ENCODE results near the gene SMARCA4.
A peak's percentile ranks its signal among the peaks of the same experiment; 100 is the strongest.

SMARCA4 gene

DNA sequence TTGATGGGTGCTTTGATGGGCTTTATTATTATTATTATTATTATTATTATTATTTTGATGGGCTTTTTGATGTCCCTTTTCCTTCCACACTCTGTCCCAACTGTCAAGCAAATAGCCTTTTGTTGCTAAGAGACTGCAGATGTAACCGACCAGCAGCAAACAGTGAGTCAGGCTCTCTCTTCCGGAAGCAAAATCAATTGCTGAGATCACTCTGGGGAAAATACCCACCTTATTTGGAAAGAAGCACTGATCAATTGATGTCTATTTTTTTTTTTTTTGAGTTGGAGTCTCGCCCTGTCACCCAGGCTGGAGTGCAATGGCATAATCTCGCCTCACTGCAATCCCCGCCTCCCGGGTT lies 131.3 kb downstream of the SMARCA4 start:
- H2BK120ac ChIP-seq (ENCODE audit: insufficient read depth, low read length, poor library complexity), result no peak overlapping the region
- WGBS (ENCODE audit: extremely low coverage, insufficient coverage, insufficient read length), result no CpG with 5 or more reads among the region's 6 CpGs
- no peak overlapping the region for H3K23ac ChIP-seq (ENCODE audit: low read length)
- DNase-seq, result peak; percentile 73 to 88
- H4K8ac ChIP-seq (ENCODE audit: low read depth, low read length), result no peak overlapping the region
- H3K4me3 ChIP-seq (ENCODE audit: low read depth, low read length), result no peak overlapping the region
- peaks cover 46% of the 10 kb centered on the region for H3K79me2 ChIP-seq (ENCODE audit: control insufficient read depth, insufficient read depth, low read length, poor library complexity)
- no peaks in the 10 kb centered on the region for H3K9me3 ChIP-seq (ENCODE audit: insufficient read depth, low read depth, low read length)
- peaks cover 26% of the 10 kb centered on the region for H3K79me1 ChIP-seq (ENCODE audit: low read length)
- no peak overlapping the region for H4K91ac ChIP-seq (ENCODE audit: low read depth, low read length)
- H2BK5ac ChIP-seq (ENCODE audit: low read depth, low read length, poor library complexity), result no peak overlapping the region
- H3K4ac ChIP-seq (ENCODE audit: low read depth, low read length), result no peak overlapping the region
- no peak overlapping the region for H4K12ac ChIP-seq (ENCODE audit: low read depth, low read length)
- H2BK12ac ChIP-seq (ENCODE audit: low read length), result no peak overlapping the region
- H2AFZ ChIP-seq (ENCODE audit: insufficient read depth, low read length, poor library complexity), result no peak overlapping the region
- no peaks in the 10 kb centered on the region for H3K27me3 ChIP-seq (ENCODE audit: insufficient read depth, low read length)
- no peak overlapping the region for H2AK5ac ChIP-seq (ENCODE audit: low read length)
- no peak overlapping the region for H3K18ac ChIP-seq (ENCODE audit: low read length)
- H3K14ac ChIP-seq (ENCODE audit: low read length), result no peak overlapping the region
- no peak overlapping the region for H3K27ac ChIP-seq (ENCODE audit: low read depth, low read length)
- no peak overlapping the region for H3K9ac ChIP-seq (ENCODE audit: low read length)
- H3K4me2 ChIP-seq (ENCODE audit: low read length), result peak overlapping the region; percentile 93
- H3K36me3 ChIP-seq (ENCODE audit: control insufficient read depth in 1 of 2, insufficient read depth in 2 of 2, low read length in 2 of 2), result peaks cover 27 to 37% of the 10 kb centered on the region in 2 experiments
- H3K4me1 ChIP-seq (ENCODE audit: control insufficient read depth in 1 of 2, insufficient read depth in 2 of 2, low read length in 2 of 2), result peaks cover 9 to 19% of the 10 kb centered on the region in 2 experiments

DNA sequence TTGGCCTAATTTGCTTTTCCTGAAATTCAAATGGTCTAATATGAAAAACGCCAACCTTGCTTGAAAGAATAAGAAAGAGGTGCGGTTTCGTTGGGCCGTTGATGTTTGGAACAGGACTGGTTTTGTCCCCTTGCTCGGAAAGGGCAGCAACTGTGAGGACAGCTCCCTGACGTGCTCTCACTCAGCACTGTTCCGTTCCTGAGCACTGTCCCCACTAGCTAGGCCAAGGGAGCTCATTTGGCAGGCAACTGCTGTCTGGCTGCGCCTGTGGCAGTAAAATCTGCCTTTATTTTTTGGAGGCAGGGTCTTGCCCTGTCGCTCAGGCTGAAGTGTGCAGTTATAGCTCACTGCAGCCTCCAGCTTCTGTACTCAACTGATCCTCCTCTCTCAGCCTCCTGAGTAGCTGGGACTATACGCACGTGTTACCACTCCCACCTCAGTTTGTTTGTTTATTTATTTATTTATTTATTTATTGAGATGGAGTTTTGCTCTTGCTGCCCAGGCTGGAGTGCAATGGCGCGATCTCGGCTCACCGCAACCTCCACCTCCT lies 132.9 kb downstream of the SMARCA4 start:
- DNase-seq, result peak in 1 of 2 donors; percentile 43
- Histone ChIP-seq H3K27ac (ENCODE audit: low read depth, low read length) (no peak overlapping the region), H3K4me1 (ENCODE audit: control insufficient read depth in 1 of 2, insufficient read depth in 2 of 2, low read length in 2 of 2) (peaks cover 6 to 16% of the 10 kb centered on the region in 2 experiments), H2AK5ac (ENCODE audit: low read length) (no peak overlapping the region), H3K4me2 (ENCODE audit: low read length) (no peak overlapping the region), H3K23ac (ENCODE audit: low read length) (no peak overlapping the region), H4K91ac (ENCODE audit: low read depth, low read length) (no peak overlapping the region), H3K4ac (ENCODE audit: low read depth, low read length) (peak overlapping the region; percentile 54), H2BK12ac (ENCODE audit: low read length) (no peak overlapping the region), H2BK120ac (ENCODE audit: insufficient read depth, low read length, poor library complexity) (no peak overlapping the region), H4K8ac (ENCODE audit: low read depth, low read length) (no peak overlapping the region), H2AFZ (ENCODE audit: insufficient read depth, low read length, poor library complexity) (no peak overlapping the region), H3K4me3 (ENCODE audit: low read depth, low read length) (no peak overlapping the region), H3K27me3 (ENCODE audit: insufficient read depth, low read length) (no peaks in the 10 kb centered on the region), H3K18ac (ENCODE audit: low read length) (no peak overlapping the region), H3K79me2 (ENCODE audit: control insufficient read depth, insufficient read depth, low read length, poor library complexity) (peaks cover 47% of the 10 kb centered on the region), H4K12ac (ENCODE audit: low read depth, low read length) (no peak overlapping the region), H3K79me1 (ENCODE audit: low read length) (peaks cover 17% of the 10 kb centered on the region), H3K14ac (ENCODE audit: low read length) (no peak overlapping the region), H3K9me3 (ENCODE audit: insufficient read depth, low read depth, low read length) (no peaks in the 10 kb centered on the region), H3K9ac (ENCODE audit: low read length) (no peak overlapping the region), H3K36me3 (ENCODE audit: control insufficient read depth in 1 of 2, insufficient read depth in 2 of 2, low read length in 2 of 2) (peaks cover 34 to 50% of the 10 kb centered on the region in 2 experiments), H2BK5ac (ENCODE audit: low read depth, low read length, poor library complexity) (no peak overlapping the region)
- WGBS (ENCODE audit: extremely low coverage, insufficient coverage, insufficient read length), result no CpG with 5 or more reads among the region's 15 CpGs

DNA sequence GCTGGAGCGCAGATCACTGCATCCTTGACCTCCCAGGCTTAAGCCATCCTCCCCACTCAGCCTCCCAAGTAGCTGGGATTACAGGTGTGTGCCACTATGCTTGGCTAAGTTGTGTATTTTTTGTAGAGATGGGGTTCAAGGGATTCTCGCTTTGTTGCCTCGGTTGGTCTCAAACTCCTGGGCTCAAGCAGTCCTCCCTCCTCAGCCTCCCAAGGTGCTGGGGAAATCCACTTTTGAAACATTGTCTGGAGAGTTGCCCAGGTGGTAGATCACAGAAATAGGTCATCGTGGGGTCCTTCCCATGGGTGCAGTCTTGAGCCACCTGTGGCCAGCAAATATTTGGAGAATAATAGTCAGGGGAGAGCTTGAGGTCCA lies 133.7 kb downstream of the SMARCA4 start:
- Histone ChIP-seq H3K4me1 (ENCODE audit: control insufficient read depth in 1 of 2, insufficient read depth in 2 of 2, low read length in 2 of 2) (peaks cover 6 to 16% of the 10 kb centered on the region in 2 experiments), H2AK5ac (ENCODE audit: low read length) (no peak overlapping the region), H3K79me2 (ENCODE audit: control insufficient read depth, insufficient read depth, low read length, poor library complexity) (peaks cover 46% of the 10 kb centered on the region), H3K14ac (ENCODE audit: low read length) (no peak overlapping the region), H3K4me3 (ENCODE audit: low read depth, low read length) (peak overlapping the region; percentile 25), H4K12ac (ENCODE audit: low read depth, low read length) (no peak overlapping the region), H2BK12ac (ENCODE audit: low read length) (no peak overlapping the region), H2AFZ (ENCODE audit: insufficient read depth, low read length, poor library complexity) (no peak overlapping the region), H3K23ac (ENCODE audit: low read length) (peak overlapping the region; percentile 29), H4K91ac (ENCODE audit: low read depth, low read length) (no peak overlapping the region), H3K4ac (ENCODE audit: low read depth, low read length) (peak overlapping the region; percentile 85), H2BK120ac (ENCODE audit: insufficient read depth, low read length, poor library complexity) (no peak overlapping the region), H3K4me2 (ENCODE audit: low read length) (no peak overlapping the region), H3K36me3 (ENCODE audit: control insufficient read depth in 1 of 2, insufficient read depth in 2 of 2, low read length in 2 of 2) (peaks cover 34 to 52% of the 10 kb centered on the region in 2 experiments), H3K79me1 (ENCODE audit: low read length) (peaks cover 13% of the 10 kb centered on the region), H3K18ac (ENCODE audit: low read length) (peak overlapping the region; percentile 39), H3K9ac (ENCODE audit: low read length) (no peak overlapping the region), H3K9me3 (ENCODE audit: insufficient read depth, low read depth, low read length) (no peaks in the 10 kb centered on the region), H3K27ac (ENCODE audit: low read depth, low read length) (no peak overlapping the region), H2BK5ac (ENCODE audit: low read depth, low read length, poor library complexity) (no peak overlapping the region), H4K8ac (ENCODE audit: low read depth, low read length) (no peak overlapping the region), H3K27me3 (ENCODE audit: insufficient read depth, low read length) (no peaks in the 10 kb centered on the region)
- no peak for DNase-seq
- WGBS (ENCODE audit: extremely low coverage, insufficient coverage, insufficient read length), result no CpG with 5 or more reads among the region's 4 CpGs

DNA sequence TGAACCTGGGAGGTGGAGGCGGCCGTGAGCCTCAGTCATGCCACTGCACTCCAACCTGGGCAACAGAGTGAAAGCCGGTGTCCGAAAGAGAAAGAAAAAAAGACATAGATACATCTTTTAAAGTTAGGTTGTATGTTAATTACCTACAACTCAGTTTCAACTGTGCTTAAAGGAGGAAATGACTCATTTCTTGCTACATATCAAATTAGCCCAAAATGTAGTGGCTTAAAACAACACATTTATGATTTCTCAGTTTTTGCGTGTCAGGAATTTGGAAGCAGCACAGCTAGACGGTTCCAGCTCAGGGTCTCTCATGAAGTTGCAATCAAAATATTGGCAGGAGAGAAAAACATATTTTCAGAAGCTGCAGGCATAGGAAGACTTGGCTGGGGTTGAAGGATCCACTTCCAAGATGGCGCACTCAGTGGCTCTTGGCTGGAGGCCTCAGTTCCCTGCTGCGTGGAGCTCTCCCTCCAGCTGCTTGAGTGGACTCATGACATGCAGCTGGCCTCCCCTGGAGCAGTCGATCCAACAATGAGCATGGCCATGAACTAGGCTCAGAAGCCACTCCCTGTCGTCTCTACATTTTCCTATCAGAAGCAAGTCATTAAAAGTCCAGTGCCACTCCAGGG lies 135.5 kb downstream of the SMARCA4 start:
- peak overlapping the region; percentile 89 for H3K4ac ChIP-seq (ENCODE audit: low read depth, low read length)
- no peak overlapping the region for H2BK5ac ChIP-seq (ENCODE audit: low read depth, low read length, poor library complexity)
- H4K8ac ChIP-seq (ENCODE audit: low read depth, low read length), result no peak overlapping the region
- no peak overlapping the region for H2AK5ac ChIP-seq (ENCODE audit: low read length)
- H3K14ac ChIP-seq (ENCODE audit: low read length), result no peak overlapping the region
- H3K4me2 ChIP-seq (ENCODE audit: low read length), result no peak overlapping the region
- H3K4me3 ChIP-seq (ENCODE audit: low read depth, low read length), result no peak overlapping the region
- H4K12ac ChIP-seq (ENCODE audit: low read depth, low read length), result no peak overlapping the region
- H3K9ac ChIP-seq (ENCODE audit: low read length), result no peak overlapping the region
- H3K23ac ChIP-seq (ENCODE audit: low read length), result no peak overlapping the region
- DNase-seq, result peak in 1 of 2 donors; percentile 52
- H4K91ac ChIP-seq (ENCODE audit: low read depth, low read length), result no peak overlapping the region
- H3K9me3 ChIP-seq (ENCODE audit: insufficient read depth, low read depth, low read length), result no peaks in the 10 kb centered on the region
- H3K27ac ChIP-seq (ENCODE audit: low read depth, low read length), result no peak overlapping the region
- peaks cover 6 to 16% of the 10 kb centered on the region in 2 experiments for H3K4me1 ChIP-seq (ENCODE audit: control insufficient read depth in 1 of 2, insufficient read depth in 2 of 2, low read length in 2 of 2)
- H2BK120ac ChIP-seq (ENCODE audit: insufficient read depth, low read length, poor library complexity), result no peak overlapping the region
- no peak overlapping the region for H2BK12ac ChIP-seq (ENCODE audit: low read length)
- H3K79me1 ChIP-seq (ENCODE audit: low read length), result no peaks in the 10 kb centered on the region
- H3K27me3 ChIP-seq (ENCODE audit: insufficient read depth, low read length), result no peaks in the 10 kb centered on the region
- no peak overlapping the region for H3K18ac ChIP-seq (ENCODE audit: low read length)
- H3K36me3 ChIP-seq (ENCODE audit: control insufficient read depth in 1 of 2, insufficient read depth in 2 of 2, low read length in 2 of 2), result peaks cover 45 to 60% of the 10 kb centered on the region in 2 experiments
- WGBS (ENCODE audit: extremely low coverage, insufficient coverage, insufficient read length), result no CpG with 5 or more reads among the region's 10 CpGs
- H2AFZ ChIP-seq (ENCODE audit: insufficient read depth, low read length, poor library complexity), result no peak overlapping the region
- peaks cover 33% of the 10 kb centered on the region for H3K79me2 ChIP-seq (ENCODE audit: control insufficient read depth, insufficient read depth, low read length, poor library complexity)

All from trophoblast cell (in vitro differentiated cells and primary cell).